Measurements from ENCODE around the gene CXXC5.
A peak's percentile ranks its signal among the peaks of the same experiment; 100 is the strongest.

CXXC5 gene

DNA sequence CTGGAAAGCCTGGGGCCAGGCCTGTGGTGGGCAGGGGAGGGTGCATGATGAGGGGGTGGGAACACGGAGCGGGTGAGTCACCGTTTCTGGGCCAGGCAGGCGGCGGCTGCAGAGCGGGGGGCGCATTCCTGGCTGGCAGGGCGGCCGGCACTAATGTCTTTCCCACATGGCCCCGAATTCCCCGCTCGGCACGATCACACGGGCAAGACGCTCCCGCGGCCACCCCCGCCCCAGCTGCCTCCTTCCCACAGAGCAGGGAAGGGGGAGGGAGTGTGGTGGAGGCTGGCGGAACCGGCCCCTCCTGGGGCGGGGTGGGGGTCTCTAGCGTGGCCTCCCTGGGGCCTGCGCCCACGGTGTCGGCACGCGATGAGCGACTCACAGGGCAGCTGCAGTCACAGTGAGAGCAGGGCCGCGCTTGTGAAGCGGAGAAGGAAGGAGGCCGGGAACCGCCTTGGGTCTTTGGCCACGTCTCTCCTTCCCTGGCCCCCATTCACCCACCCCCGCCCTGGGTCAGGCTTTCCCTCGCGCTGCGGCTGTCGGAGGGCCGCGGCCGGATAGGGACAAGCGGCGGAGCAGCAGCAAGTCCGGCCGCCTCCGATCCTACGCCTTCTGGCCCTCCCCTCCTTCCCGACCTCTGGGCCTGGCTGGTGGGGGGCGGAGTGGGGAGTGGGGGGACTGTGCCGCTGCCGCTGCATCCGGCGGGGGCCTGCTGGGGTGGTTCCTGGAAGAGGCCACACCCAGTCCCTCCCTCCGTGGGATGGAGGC is 48.9 kb downstream of the CXXC5 start:
- H3K27ac ChIP-seq (ENCODE audit: insufficient read depth, low read depth, low read length, poor library complexity, severe bottlenecking): peak overlapping the region; percentile 58
- no peaks in the 10 kb centered on the region for H3K9me3 ChIP-seq (ENCODE audit: control insufficient read depth, low read length)
- no peaks in the 10 kb centered on the region for H3K36me3 ChIP-seq (ENCODE audit: control insufficient read depth, insufficient read depth, low read length)
- peaks cover 27% of the 10 kb centered on the region for H3K27me3 ChIP-seq (ENCODE audit: control insufficient read depth, insufficient read depth, low read length, poor library complexity, severe bottlenecking)
- peak overlapping the region; percentile 27 for H3K4me3 ChIP-seq (ENCODE audit: insufficient read depth, low read depth, low read length)
- 3% methylated on average over 55 of the region's 55 CpGs for WGBS, 2 experiments
- peaks cover 55% of the 10 kb centered on the region for H3K4me1 ChIP-seq (ENCODE audit: control insufficient read depth, insufficient read depth, low read length)

DNA sequence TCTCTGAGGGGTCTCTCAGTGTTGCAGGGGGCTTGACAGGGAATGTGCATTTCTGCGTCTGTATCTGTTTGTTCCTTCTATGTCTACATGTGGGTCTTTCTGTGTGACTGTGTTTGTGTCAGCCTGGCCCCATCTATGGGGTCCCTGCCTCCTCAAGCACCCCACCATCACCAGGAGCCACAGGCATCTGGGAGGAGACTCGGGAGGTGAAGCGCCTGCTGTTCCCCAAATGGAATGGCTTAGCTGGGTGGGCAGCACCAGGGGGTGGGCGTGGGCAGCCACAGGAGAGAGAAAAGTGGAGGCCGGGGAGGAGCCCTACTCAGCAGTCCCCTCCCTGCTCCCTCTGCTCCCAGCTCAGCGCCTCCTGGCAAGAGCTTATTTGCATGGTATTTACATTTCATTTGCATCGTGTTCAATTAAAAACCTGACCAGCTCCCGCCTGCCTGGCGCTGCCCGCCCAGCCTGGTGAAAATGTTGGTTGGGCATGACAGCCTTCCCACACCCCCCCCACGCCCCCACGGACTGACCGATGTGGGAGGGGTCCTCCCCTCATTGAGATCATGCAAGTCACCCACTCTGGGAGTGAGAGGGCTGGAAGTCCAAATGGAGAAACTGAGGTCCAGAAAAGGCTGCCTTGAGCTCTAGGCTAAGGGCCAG is 50.5 kb downstream of the CXXC5 start:
- Histone ChIP-seq H3K4me1 (ENCODE audit: control insufficient read depth, insufficient read depth, low read length) (peaks cover 40% of the 10 kb centered on the region), H3K27ac (ENCODE audit: insufficient read depth, low read depth, low read length, poor library complexity, severe bottlenecking) (no peak overlapping the region)
- 20 to 23% methylated on average over 13 of the region's 13 CpGs for WGBS, 2 experiments

DNA sequence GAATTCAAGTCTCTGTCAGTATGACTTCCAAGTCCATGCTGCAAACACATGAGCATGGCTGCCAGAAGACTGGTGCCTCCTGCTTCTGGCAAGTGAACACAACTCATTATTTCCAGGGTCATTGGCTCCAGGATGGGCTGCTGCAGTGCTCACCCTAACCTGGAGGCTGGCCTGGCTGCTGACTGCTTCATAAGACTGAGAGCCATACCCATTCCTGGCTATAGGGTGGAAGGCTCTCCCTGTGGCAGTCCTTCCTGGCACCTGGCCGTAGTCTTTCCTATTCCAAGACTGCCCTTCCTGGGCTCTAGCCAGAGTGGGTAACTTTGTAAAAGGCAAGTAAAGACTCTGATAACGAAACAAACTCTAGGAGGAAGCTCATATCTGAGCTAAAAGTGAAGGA is 51.2 kb downstream of the CXXC5 start:
- 95 to 96% methylated on average over 2 of the region's 2 CpGs for WGBS, 2 experiments
- H3K4me1 ChIP-seq (ENCODE audit: control insufficient read depth, insufficient read depth, low read length): peaks cover 37% of the 10 kb centered on the region
- no peaks in the 10 kb centered on the region for H3K9me3 ChIP-seq (ENCODE audit: control insufficient read depth, low read length)
- H3K36me3 ChIP-seq (ENCODE audit: control insufficient read depth, insufficient read depth, low read length): no peaks in the 10 kb centered on the region
- peaks cover 27% of the 10 kb centered on the region for H3K27me3 ChIP-seq (ENCODE audit: control insufficient read depth, insufficient read depth, low read length, poor library complexity, severe bottlenecking)
- H3K27ac ChIP-seq (ENCODE audit: insufficient read depth, low read depth, low read length, poor library complexity, severe bottlenecking): no peak overlapping the region
- no peak overlapping the region for H3K4me3 ChIP-seq (ENCODE audit: insufficient read depth, low read depth, low read length)

More for the DNA sequence above, 50.5 kb downstream of the CXXC5 start:
- H3K36me3 ChIP-seq (ENCODE audit: control insufficient read depth, insufficient read depth, low read length): no peaks in the 10 kb centered on the region
- H3K27me3 ChIP-seq (ENCODE audit: control insufficient read depth, insufficient read depth, low read length, poor library complexity, severe bottlenecking): peaks cover 27% of the 10 kb centered on the region
- no peak overlapping the region for H3K4me3 ChIP-seq (ENCODE audit: insufficient read depth, low read depth, low read length)
- no peaks in the 10 kb centered on the region for H3K9me3 ChIP-seq (ENCODE audit: control insufficient read depth, low read length)

DNA sequence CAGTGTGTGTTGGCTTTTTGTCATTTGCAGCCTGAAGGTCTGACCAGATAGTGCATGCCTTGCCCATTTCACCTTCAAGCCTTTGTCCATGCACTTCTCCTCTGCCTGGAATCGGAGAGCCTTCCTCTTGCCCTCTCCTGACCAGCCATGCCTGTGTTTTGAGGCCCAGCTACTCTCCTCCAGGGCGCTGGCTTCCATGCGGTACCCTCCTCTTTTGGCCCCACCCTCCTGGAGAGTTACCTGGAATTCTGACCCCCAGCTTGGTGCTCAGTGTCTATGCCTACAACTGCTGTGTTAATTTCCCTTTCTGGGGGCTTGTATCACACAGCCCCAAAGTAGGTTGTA is 52.5 kb downstream of the CXXC5 start:
- no peaks in the 10 kb centered on the region for H3K9me3 ChIP-seq (ENCODE audit: control insufficient read depth, low read length)
- no peaks in the 10 kb centered on the region for H3K36me3 ChIP-seq (ENCODE audit: control insufficient read depth, insufficient read depth, low read length)
- H3K27me3 ChIP-seq (ENCODE audit: control insufficient read depth, insufficient read depth, low read length, poor library complexity, severe bottlenecking): peaks cover 27% of the 10 kb centered on the region
- H3K4me3 ChIP-seq (ENCODE audit: insufficient read depth, low read depth, low read length): no peak overlapping the region
- no peak overlapping the region for H3K27ac ChIP-seq (ENCODE audit: insufficient read depth, low read depth, low read length, poor library complexity, severe bottlenecking)
- H3K4me1 ChIP-seq (ENCODE audit: control insufficient read depth, insufficient read depth, low read length): peaks cover 42% of the 10 kb centered on the region
- WGBS, 2 experiments: 63 to 70% methylated on average over 3 of the region's 3 CpGs

DNA sequence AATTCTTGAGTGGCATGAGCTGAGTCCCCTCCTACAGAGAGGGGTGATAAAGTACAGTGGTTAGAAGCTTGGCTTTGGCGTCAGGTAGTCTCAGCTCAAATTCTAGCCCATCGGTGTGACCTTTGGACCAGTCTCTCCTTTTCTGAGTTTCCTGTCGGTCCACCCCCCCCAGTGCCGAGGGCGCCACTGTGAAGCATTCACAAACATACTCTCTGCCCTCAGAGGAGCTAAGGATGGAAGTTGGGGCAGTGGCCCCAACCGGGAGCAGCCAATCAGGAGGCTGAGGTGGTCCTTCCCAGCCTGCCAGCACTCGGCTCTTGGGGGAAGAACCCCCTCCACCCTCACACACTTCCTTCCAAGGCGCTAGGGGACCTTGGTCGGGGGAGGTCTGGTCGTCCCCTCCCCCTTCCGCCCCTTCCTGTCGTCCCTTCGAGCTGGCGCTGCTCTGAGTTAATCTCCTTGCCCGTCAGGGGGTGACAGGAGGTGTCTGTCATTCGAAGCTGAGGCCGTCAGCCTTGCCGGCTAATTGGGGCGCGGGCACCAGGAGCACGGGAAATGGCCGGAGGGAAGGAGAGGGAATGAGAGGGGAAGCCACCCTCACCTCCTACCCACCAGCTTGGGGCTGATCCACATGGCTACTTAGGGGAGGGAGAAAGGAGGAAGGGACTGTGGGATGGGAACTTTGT is 53.0 kb downstream of the CXXC5 start:
- no peaks in the 10 kb centered on the region for H3K36me3 ChIP-seq (ENCODE audit: control insufficient read depth, insufficient read depth, low read length)
- H3K4me1 ChIP-seq (ENCODE audit: control insufficient read depth, insufficient read depth, low read length): peaks cover 44% of the 10 kb centered on the region
- no peaks in the 10 kb centered on the region for H3K9me3 ChIP-seq (ENCODE audit: control insufficient read depth, low read length)
- H3K4me3 ChIP-seq (ENCODE audit: insufficient read depth, low read depth, low read length): no peak overlapping the region
- H3K27ac ChIP-seq (ENCODE audit: insufficient read depth, low read depth, low read length, poor library complexity, severe bottlenecking): no peak overlapping the region
- 3% methylated on average over 20 to 22 of the region's 22 CpGs for WGBS, 2 experiments
- peaks cover 23% of the 10 kb centered on the region for H3K27me3 ChIP-seq (ENCODE audit: control insufficient read depth, insufficient read depth, low read length, poor library complexity, severe bottlenecking)

DNA sequence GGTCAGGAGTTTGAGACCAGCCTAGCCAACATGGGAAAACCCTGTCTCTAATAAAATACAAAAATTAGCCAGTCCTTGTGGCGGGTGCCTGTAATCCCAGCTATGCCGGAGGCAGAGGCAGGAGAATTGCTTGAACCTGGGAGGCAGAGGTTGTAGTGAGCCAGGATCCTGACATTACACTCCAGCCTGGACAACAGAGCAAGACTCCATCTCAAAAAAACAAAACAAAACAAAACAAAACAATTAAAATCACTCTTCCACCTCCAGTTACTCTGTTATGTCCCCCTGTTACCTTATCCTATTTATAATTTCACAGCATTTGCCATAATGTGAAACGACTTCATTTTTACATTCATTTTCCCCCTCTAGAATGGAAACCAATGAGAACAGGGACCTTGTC is 54.4 kb downstream of the CXXC5 start:
- Histone ChIP-seq H3K4me1 (ENCODE audit: control insufficient read depth, insufficient read depth, low read length) (peaks cover 40% of the 10 kb centered on the region), H3K27ac (ENCODE audit: insufficient read depth, low read depth, low read length, poor library complexity, severe bottlenecking) (no peak overlapping the region), H3K36me3 (ENCODE audit: control insufficient read depth, insufficient read depth, low read length) (no peaks in the 10 kb centered on the region), H3K9me3 (ENCODE audit: control insufficient read depth, low read length) (no peaks in the 10 kb centered on the region), H3K27me3 (ENCODE audit: control insufficient read depth, insufficient read depth, low read length, poor library complexity, severe bottlenecking) (peaks cover 9% of the 10 kb centered on the region), H3K4me3 (ENCODE audit: insufficient read depth, low read depth, low read length) (no peak overlapping the region)
- 91 to 92% methylated on average over 3 of the region's 3 CpGs for WGBS, 2 experiments

DNA sequence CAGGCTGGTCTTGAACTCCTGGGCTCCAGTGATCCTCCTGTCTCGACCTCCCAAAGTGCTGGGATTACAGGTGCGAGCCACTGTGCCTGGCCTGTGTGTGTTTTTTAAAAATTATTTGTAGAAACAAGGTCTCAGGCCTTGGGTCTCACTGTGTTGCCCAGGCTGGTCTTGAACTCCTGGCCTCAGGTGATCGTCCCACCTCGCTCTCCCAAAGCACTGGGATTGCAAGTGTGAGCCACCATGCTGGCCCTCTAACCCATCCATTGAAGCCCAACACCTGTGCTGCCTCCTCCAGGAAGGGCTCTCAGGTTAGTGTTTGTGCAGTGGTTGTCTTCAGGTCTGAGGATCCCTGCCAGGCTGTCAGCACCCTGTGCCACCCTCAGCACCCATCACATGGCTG is 56.6 kb downstream of the CXXC5 start:
- Histone ChIP-seq H3K9me3 (ENCODE audit: control insufficient read depth, low read length) (no peaks in the 10 kb centered on the region), H3K27ac (ENCODE audit: insufficient read depth, low read depth, low read length, poor library complexity, severe bottlenecking) (no peak overlapping the region), H3K4me3 (ENCODE audit: insufficient read depth, low read depth, low read length) (no peak overlapping the region), H3K27me3 (ENCODE audit: control insufficient read depth, insufficient read depth, low read length, poor library complexity, severe bottlenecking) (peaks cover 10% of the 10 kb centered on the region), H3K4me1 (ENCODE audit: control insufficient read depth, insufficient read depth, low read length) (peaks cover 39% of the 10 kb centered on the region), H3K36me3 (ENCODE audit: control insufficient read depth, insufficient read depth, low read length) (no peaks in the 10 kb centered on the region)
- WGBS, 2 experiments: 91 to 96% methylated on average over 4 of the region's 4 CpGs

DNA sequence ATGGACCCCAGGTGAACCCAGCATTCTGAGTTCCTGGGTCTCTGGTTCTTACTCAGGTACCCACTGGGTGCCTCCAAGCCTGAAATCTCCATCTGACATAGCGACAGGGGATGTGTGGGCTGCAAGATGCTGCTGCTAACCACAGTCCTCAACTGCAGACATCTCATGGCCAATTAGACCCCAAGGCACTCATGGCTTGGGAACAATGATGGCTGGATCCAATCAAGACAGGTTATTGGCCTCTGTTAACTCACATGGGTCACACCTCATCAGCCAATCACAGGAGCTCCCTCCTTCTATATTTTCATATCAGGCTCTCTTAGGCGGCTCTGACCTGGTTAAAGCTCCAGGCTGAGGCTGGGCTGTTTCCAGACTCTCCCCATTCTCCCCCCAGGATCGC is 57.0 kb downstream of the CXXC5 start:
- peaks cover 39% of the 10 kb centered on the region for H3K4me1 ChIP-seq (ENCODE audit: control insufficient read depth, insufficient read depth, low read length)

DNA sequence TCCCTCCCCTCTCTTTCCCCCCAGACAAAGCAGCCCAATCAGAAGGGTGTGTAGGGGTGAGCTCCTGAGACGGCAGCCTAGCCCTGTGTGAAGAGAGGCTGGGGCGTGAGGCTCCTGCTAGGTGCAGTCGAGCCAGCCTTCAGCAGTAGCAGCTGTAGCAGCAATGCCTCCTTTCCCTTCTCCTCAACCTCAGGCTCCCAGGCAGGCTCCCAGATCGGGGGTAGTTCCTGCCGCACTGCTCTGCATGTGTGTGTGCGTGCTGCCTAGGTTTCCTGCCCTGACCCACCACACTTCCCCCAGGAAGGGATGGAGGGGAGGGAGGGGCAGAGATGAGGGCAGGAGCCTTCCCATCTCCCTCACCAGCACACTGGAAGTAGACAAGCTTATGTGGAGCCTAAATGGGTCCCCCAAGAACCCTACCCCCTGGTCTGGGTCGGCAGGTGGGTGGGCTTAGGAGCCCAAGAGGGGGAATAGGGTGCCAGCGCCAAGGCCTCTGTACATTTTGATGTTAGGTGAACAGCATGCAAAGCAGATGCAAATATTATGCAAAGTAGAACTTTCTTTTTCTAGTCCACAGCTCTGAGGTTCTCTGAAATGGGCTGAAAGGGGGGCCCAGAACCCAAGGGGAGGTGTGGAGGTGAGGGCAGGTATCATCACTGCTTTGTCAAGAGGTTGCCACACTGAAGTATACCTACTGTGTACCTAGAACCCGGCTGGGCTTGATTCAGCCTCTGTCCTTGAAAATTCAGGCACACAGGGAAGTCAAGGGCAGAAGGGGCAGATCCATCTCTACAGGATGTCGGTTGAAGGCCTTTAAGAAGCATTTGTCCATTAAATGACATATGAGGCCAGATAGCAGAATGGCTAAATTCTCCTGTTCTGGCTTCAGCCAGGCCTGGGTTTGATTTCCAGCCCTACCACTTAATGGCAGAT is 57.8 kb downstream of the CXXC5 start:
- Histone ChIP-seq H3K4me3 (ENCODE audit: insufficient read depth, low read depth, low read length) (no peak overlapping the region), H3K27ac (ENCODE audit: insufficient read depth, low read depth, low read length, poor library complexity, severe bottlenecking) (no peak overlapping the region), H3K27me3 (ENCODE audit: control insufficient read depth, insufficient read depth, low read length, poor library complexity, severe bottlenecking) (peaks cover 20% of the 10 kb centered on the region), H3K9me3 (ENCODE audit: control insufficient read depth, low read length) (no peaks in the 10 kb centered on the region), H3K4me1 (ENCODE audit: control insufficient read depth, insufficient read depth, low read length) (peaks cover 33% of the 10 kb centered on the region), H3K36me3 (ENCODE audit: control insufficient read depth, insufficient read depth, low read length) (no peaks in the 10 kb centered on the region)
- WGBS, 2 experiments: 72% methylated on average over 8 to 10 of the region's 10 CpGs

More for the DNA sequence above, 57.0 kb downstream of the CXXC5 start:
- no peak overlapping the region for H3K27ac ChIP-seq (ENCODE audit: insufficient read depth, low read depth, low read length, poor library complexity, severe bottlenecking)
- no peaks in the 10 kb centered on the region for H3K36me3 ChIP-seq (ENCODE audit: control insufficient read depth, insufficient read depth, low read length)
- peaks cover 15% of the 10 kb centered on the region for H3K27me3 ChIP-seq (ENCODE audit: control insufficient read depth, insufficient read depth, low read length, poor library complexity, severe bottlenecking)
- no peak overlapping the region for H3K4me3 ChIP-seq (ENCODE audit: insufficient read depth, low read depth, low read length)
- 90 to 94% methylated on average over 3 of the region's 3 CpGs for WGBS, 2 experiments
- no peaks in the 10 kb centered on the region for H3K9me3 ChIP-seq (ENCODE audit: control insufficient read depth, low read length)
